GM19452 (cell line): ENCODE data around the gene TULP4.
"Not testable (repeated sequence)": the region's sequence is repeated elsewhere in the genome, so short reads cannot be mapped to it uniquely, and the experiment has no call there.

Experiments
- ATAC-seq: cut with Tn5 transposase; IDR thresholded peaks from one replicate; pipeline ENCODE4 v1.9.1; 2021; ENCODE audit not compliant: unreplicated experiment

TULP4 gene

DNA sequence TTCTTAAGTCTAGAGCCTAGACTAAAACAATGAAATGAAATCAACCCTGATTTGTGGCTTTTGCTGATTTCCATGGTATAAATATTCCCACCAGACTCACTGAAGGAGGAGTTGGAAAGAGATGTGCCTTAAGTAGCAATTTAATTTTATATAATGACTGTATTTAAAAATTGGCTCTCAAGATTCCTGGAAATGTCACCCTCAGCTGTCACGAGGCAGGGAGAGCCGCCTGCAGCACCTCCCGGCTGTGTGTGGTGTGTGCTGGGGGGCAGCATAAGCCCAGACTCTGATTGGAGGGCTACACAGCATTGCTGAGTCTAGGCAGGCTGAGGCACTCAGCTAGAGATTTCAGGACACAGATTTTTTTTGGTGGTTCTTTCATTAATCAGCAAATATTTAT is 207.0 kb downstream of the TULP4 start:
- no peak for ATAC-seq

GRCh38 chr6:158519761-158520160 is 207.5 kb downstream of the TULP4 start:
- no peak for ATAC-seq

- not testable (repeated sequence) for ATAC-seq
These were observed 208.7 kb downstream of the TULP4 start for GRCh38 chr6:158520975-158521374.

DNA sequence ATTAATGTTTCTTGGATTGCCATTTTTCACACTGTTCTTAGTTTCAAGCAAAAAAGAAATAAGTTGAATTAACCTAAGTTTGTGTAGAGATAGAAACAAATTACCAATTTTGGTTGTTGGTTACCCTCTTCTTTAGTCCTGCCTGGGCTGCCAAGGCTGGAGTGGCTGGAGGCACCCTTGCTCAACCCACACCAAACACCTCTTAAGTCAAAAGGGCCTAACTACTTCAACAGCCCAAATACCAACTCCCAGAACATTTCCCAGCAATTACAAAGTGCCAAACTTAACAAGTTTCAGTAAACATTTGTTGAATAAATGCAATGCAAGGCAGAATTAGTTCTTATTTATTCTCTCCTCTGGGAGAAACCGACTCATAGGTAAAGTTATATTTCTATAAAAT is 209.5 kb downstream of the TULP4 start:
- no peak for ATAC-seq

GRCh38 chr6:158522616-158523015 is 210.4 kb downstream of the TULP4 start:
- no peak for ATAC-seq

- no peak for ATAC-seq
These were observed 212.0 kb downstream of the TULP4 start for GRCh38 chr6:158524311-158524710.

DNA sequence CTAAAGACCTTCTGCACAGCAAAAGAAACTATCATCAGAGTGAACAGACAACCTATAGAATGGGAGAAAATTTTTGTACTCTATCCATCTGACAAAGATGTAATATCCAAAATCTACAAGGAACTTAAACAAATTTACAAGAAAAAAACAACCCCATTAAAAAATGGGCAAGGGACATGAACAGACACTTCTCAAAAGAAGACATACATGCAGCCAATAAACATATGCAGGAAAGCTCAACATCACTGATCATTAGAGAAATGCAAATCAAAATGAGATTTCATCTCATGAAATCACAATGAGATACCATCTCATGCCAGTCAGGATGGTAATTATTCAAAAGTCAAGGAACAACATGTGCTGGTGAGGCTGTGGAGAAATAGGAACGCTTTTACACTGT is 215.6 kb downstream of the TULP4 start:
- not testable (repeated sequence) for ATAC-seq

DNA sequence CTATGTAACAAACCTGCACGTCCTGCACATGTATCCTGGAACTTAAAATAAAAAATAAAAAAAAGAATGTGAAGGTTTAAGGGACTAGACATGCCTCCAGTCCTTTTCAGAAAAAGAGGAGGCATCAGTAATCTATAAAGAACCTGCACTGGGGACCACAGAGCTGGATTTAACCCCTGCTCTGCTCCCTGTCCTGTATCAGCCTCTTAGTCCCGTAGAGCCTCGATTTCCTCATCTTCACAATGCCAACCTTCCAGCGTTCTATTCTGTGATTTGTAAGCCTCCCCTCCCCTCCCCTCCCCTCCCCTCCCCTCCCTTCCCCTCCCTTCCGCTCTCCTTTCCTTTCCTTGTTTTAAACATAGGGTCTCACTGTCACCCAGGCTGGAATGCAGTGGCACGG is 216.6 kb downstream of the TULP4 start:
- ATAC-seq = no peak

DNA sequence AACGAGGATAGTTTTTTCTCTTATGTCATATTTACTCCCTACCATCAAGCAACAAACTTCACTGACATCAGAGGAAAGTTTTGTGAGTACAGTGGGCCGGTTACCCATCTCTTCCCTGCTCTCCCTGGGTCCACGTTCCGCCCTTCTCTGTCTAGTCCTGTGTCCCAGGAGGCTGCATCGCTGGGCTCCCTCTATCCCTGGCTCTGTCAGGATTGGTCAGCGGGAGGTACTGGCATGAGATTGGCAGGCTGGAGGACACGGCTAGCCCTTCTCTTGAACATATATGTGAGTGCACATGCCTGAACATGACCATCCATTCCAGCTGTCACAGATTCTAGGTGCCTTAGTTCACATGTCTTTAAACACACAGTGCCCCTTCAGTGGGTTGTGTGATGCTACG is 217.4 kb downstream of the TULP4 start:
- no peak for ATAC-seq

DNA sequence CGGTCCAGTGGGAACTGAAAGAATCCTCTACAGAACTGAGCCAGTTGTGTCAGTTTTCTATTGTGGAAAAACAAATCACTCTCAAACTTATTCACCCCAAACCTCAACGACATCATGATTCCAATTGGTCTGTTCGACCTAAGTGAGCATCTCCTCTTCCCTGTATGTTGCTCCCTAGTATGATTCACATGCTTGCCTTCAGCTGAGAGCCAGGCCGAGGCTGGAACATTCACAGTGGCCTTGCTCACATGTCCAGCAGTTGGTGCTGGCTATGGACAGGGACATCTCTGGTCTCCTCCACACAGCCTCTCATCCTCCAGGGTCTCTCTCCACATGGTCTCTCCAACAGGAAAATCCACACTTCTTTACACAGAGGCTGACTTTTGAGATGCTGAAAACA is 219.3 kb downstream of the TULP4 start:
- no peak for ATAC-seq

- ATAC-seq = no peak
These were observed 219.7 kb downstream of the TULP4 start for GRCh38 chr6:158531970-158532369.

DNA sequence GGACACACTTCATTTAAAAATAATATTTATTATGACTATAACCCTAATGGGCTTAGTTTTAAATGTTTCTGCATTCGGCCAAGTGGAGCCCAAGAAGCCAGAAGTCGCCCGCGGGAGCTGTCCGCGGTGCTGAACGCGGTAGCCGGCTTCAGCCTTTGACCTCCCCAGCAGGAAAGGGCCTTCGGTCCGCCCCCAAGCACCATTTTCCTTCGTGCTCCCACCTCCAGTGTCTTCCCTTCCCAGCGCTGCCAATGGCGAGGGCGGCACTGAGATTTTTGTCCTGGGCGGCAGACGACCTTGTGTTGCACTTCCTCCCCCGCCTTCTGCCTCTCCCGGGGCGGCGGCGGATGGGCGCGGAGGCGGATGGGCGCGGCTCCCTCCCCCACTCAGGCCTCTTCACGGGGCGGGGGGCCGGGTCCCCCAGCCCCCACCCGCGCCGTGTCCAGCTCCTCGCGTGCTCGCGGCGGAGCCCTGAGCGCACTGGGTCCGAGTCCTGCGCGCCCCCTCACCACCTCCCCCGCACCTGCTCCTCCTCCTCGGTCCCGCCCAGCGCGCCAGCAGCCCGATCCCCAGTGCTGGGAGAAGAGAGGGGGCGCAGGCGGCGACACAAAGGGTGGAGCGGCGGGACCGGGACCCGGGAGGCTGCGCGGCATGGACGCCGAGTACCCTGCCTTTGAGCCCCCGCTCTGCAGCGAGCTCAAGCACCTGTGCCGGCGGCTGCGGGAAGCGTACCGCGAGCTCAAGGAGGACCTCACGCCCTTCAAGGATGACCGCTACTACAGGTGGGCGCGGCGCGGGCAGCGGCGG is 224.0 kb downstream of the TULP4 start:
- ATAC-seq = no peak

DNA sequence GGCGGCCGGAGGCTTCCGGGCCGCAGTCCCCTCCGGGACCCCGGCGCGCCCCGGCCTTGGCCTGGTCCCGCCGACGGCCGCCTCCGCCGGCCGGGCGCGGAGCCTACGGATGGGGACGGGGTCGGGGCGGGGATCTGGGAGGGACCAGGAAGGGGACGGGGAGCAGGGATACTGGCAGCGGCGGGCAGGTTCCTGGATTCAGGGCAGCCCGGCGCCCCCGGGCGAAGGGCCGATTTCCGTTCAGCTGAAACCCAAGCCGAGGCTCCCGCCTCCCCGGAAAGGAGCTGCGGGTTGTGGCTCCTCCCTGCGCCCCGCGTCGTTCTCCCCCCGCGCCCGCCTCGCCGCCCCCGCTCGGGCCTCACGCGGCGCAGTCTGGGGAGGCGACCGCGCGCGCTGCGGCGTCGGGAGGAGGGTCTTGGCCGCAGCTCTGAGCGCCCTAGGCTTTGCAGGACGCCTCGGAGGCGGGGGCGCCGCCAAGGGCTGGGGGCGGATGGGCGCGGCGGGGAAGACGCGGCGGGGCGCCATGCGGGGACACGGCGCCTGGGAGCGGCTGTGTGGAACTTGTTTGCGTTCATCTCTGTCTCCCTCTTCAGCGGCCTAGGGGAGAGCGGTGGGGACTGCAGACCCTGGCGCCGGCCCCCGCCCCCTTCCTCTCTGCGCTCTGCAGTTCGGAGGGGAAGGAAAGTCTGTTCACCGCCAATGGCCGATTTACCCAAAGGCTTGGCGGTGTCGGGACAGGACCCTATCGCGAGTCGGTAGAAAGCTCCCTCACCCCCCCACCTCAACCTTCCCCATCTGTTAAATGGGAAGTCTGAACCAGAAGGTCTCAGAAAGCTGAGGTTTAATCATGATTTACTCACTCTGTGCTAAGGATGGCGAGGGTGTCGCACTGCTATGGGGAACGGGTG is 224.9 kb downstream of the TULP4 start:
- ATAC-seq = no peak

DNA sequence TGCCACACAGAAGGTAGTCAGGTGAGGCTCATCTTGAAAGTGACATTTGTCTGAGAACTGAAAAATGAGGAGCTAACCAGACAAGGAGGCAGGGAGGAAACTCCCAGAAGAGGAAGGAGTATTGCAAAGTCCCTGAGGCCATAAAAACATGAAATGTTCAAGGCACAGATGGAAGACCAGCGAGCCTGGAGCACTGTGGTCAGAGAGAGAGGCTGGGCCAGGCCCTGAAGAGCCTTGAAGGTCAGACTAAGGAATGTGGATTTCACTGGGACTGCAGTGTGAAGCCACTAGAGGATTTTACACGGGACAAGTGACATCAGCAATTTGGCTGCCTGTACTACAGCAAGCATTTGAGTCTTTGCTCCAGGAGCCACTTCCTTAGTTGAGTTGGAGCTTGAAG is 226.5 kb downstream of the TULP4 start:
- no peak for ATAC-seq

DNA sequence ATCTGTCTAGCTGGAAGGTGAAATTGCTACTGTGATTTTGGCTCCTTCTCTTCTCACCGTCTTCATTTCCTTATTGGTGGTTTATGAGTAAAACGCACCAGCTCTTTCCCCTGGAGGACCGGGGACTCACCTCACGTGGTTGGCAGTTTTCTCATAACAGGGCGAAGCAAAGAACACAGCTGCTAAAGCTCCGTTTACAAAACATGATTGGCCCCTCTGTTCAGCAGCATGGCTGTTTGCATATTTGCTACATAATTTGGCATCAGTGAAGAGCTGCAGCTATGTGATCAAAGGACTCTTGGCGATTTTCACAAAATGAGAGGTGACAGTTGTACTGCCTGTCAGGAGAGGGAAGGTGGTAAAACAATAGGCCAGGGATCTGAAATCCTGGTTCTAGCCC is 227.1 kb downstream of the TULP4 start:
- no peak for ATAC-seq

DNA sequence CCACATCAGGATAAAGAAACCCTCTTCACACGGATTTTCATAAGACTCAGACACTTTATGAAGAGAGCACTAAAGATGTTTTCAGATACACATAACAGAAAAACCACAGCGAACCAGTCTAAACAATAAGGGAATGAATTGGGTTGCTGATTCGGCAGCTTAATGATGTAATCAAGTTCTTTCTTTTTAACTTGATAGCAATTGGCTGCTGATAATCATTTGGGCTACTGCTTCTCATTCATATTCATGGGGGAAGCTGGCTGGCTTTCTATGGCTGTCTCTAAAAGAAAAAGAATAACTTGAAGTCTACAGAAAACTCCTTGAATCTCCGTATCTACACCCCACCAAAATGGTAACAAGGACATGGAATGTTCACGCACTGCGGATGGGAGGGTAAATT is 227.6 kb downstream of the TULP4 start:
- no peak for ATAC-seq

GRCh38 chr6:158543606-158544185 is 231.4 kb downstream of the TULP4 start:
- no peak for ATAC-seq

- no peak for ATAC-seq
These were observed 232.2 kb downstream of the TULP4 start for GRCh38 chr6:158544428-158544827.

- no peak for ATAC-seq
These were observed 233.0 kb downstream of the TULP4 start for GRCh38 chr6:158545043-158545966.

- ATAC-seq = no peak
These were observed 236.3 kb downstream of the TULP4 start for GRCh38 chr6:158548418-158549161.
